GM12878 (cell line): ENCODE measurements around the gene SENP8. TPM values are rescaled to one million over a fixed set of nuclear protein-coding genes. Genes with fewer than 3 reads are reported as not detected.

ENCODE experiments used
- BHLHE40 ChIP-seq, 2 experiments: fragments of 450-650 bp in 1 of 2; IDR thresholded peaks; 2 replicates each; pipeline ENCODE4 v1.6.1; 2011 to 2017; ENCODE audit warnings: low read depth in 2 of 2, borderline replicate concordance in 1 of 2, improper control_type of control experiment in 1 of 2, low read length in 1 of 2, mild to moderate bottlenecking in 1 of 2
- CHD1 ChIP-seq: IDR thresholded peaks from 2 replicates; pipeline ENCODE4 v1.6.1; 2012; ENCODE audit warnings: low read depth, low read length, improper control_type of control experiment
- CREB1 ChIP-seq: IDR thresholded peaks from 2 replicates; pipeline ENCODE4 v1.6.1; 2012; ENCODE audit warnings: low read depth, mild to moderate bottlenecking, inconsistent platforms
- DPF2 ChIP-seq: fragments of 450-650 bp; IDR thresholded peaks from 2 replicates; pipeline ENCODE4 v1.6.1; 2017; ENCODE audit warnings: mild to moderate bottlenecking
- EZH2 ChIP-seq: IDR thresholded peaks from 2 replicates; pipeline ENCODE4 v1.6.1; 2012; ENCODE audit warnings: low read depth, mild to moderate bottlenecking, control low read depth, inconsistent platforms, low read length, borderline replicate concordance; ENCODE audit not compliant: control insufficient read depth
- HCFC1 ChIP-seq: fragments of 150-350 bp; IDR thresholded peaks from 2 replicates; pipeline ENCODE4 v1.6.1; 2014; ENCODE audit warnings: low read length
- MTA2 ChIP-seq: fragments of 450-650 bp; IDR thresholded peaks from 2 replicates; pipeline ENCODE4 v1.6.1; 2016; ENCODE audit warnings: low read depth, mild to moderate bottlenecking, moderate library complexity
- NFIC ChIP-seq: IDR thresholded peaks from 2 replicates; pipeline ENCODE4 v1.6.1; 2012; ENCODE audit warnings: low read depth, mild to moderate bottlenecking, inconsistent platforms, low read length, moderate library complexity
- NRF1 ChIP-seq: conservative IDR thresholded peaks from 2 replicates; pipeline ENCODE4 v1.6.1; 2011; ENCODE audit warnings: mild to moderate bottlenecking, low read depth, low read length, improper control_type of control experiment
- POLR2AphosphoS2 ChIP-seq: IDR thresholded peaks from 2 replicates; pipeline ENCODE4 v1.6.1; 2011; ENCODE audit warnings: low read depth, mild to moderate bottlenecking, low read length, improper control_type of control experiment, moderate library complexity
- POLR2AphosphoS5 ChIP-seq: IDR thresholded peaks from 2 replicates; pipeline ENCODE4 v1.6.1; 2011; ENCODE audit warnings: mild to moderate bottlenecking, low read length, inconsistent platforms
- RFX5 ChIP-seq: IDR thresholded peaks from 2 replicates; pipeline ENCODE4 v1.6.1; 2011; ENCODE audit warnings: low read depth, low read length, improper control_type of control experiment
- RUNX3 ChIP-seq: IDR thresholded peaks from 2 replicates; pipeline ENCODE4 v1.6.1; 2012; ENCODE audit warnings: low read length, inconsistent platforms
- SIN3A ChIP-seq: IDR thresholded peaks from 2 replicates; pipeline ENCODE4 v1.6.1; 2012; ENCODE audit warnings: low read depth, low read length, improper control_type of control experiment
- SIX5 ChIP-seq: IDR thresholded peaks from 2 replicates; pipeline ENCODE4 v1.6.1; 2011; ENCODE audit warnings: mild to moderate bottlenecking, low read depth, low read length, moderate library complexity; ENCODE audit not compliant: severe bottlenecking
- SMARCA5 ChIP-seq: fragments of 450-650 bp; IDR thresholded peaks from 2 replicates; pipeline ENCODE4 v1.6.1; 2017; ENCODE audit warnings: mild to moderate bottlenecking
- TBL1XR1 ChIP-seq: IDR thresholded peaks from 2 replicates; pipeline ENCODE4 v1.6.1; 2012; ENCODE audit warnings: low read depth, low read length, improper control_type of control experiment
- WRNIP1 ChIP-seq: IDR thresholded peaks from 2 replicates; pipeline ENCODE4 v1.6.1; 2011; ENCODE audit warnings: low read depth, low read length, improper control_type of control experiment, borderline replicate concordance
- ZNF274 ChIP-seq: IDR thresholded peaks from one replicate; pipeline ENCODE4 v1.8.0; 2011; ENCODE audit not compliant: insufficient read length, insufficient read depth
- ZNF384 ChIP-seq: IDR thresholded peaks from 2 replicates; pipeline ENCODE4 v1.6.1; 2012; ENCODE audit warnings: low read depth, mild to moderate bottlenecking, low read length, improper control_type of control experiment, borderline replicate concordance
- ZNF622 ChIP-seq: fragments of 450-650 bp; IDR thresholded peaks from 2 replicates; pipeline ENCODE4 v1.6.1; 2017; ENCODE audit warnings: mild to moderate bottlenecking, inconsistent platforms
- polyA plus RNA-seq, 11 experiments: library from polyadenylated mRNA; depleted of rRNA in 4 of 11; unstranded in 6 of 11; stranded (reverse) in 5 of 11; fragments of >200 nt; fragmentation: Nextera tagmentation in 4 of 11; fragmentation: Illumina TruSeq in 1 of 11; extraction: Ambion mirVana in 4 of 11; extraction: Trizol in 1 of 11; gene quantifications; 1 replicate in 1 of 11; 2 replicates in 10 of 11; pipeline versions ENCODE4 v1.2.1 to v1.2.3, GENCODE V29; 2011 to 2016; ENCODE audit warnings: inconsistent platforms in 2 of 11, missing spikeins in 2 of 11, low read depth in 1 of 11
- total RNA-seq, 4 experiments: library from RNA; depleted of rRNA in 3 of 4; stranded (reverse); fragments of >200 nt in 3 of 4; fragmentation: Illumina TruSeq in 1 of 4; extraction: Trizol in 1 of 4; gene quantifications; 2 replicates each; pipeline versions ENCODE4 v1.2.1 to v1.2.3, GENCODE V29; 2013 to 2021
- TF ChIP-seq, protein P1 (sequence below): IDR thresholded peaks from 2 replicates; pipeline ENCODE4 v1.6.1; 2012; ENCODE audit warnings: low read depth, low read length, improper control_type of control experiment
- TF ChIP-seq, protein P2 (sequence below): IDR thresholded peaks from 2 replicates; pipeline ENCODE4 v1.6.1; 2011; ENCODE audit warnings: borderline replicate concordance, low read depth, mild to moderate bottlenecking, moderate library complexity, mixed read lengths, low read length; ENCODE audit not compliant: insufficient read depth; ENCODE audit errors: extremely low read length
- TF ChIP-seq, protein P3 (sequence below): fragments of 450-650 bp; IDR thresholded peaks from 2 replicates; pipeline ENCODE4 v1.6.1; 2018; ENCODE audit warnings: borderline replicate concordance, mild to moderate bottlenecking; ENCODE audit not compliant: partially characterized antibody
- TF ChIP-seq, protein P4 (sequence below): fragments of 450-650 bp; IDR thresholded peaks from 2 replicates; pipeline ENCODE4 v1.6.1; 2017; ENCODE audit warnings: mild to moderate bottlenecking

The SENP8 gene
- total and polyA plus RNA-seq, 10 of the 15 experiments (the other 5 are each of a cell fraction or from before 2014, with no cell fraction given) = 0.87 to 5.6 (median 2.2) TPM

DNA sequence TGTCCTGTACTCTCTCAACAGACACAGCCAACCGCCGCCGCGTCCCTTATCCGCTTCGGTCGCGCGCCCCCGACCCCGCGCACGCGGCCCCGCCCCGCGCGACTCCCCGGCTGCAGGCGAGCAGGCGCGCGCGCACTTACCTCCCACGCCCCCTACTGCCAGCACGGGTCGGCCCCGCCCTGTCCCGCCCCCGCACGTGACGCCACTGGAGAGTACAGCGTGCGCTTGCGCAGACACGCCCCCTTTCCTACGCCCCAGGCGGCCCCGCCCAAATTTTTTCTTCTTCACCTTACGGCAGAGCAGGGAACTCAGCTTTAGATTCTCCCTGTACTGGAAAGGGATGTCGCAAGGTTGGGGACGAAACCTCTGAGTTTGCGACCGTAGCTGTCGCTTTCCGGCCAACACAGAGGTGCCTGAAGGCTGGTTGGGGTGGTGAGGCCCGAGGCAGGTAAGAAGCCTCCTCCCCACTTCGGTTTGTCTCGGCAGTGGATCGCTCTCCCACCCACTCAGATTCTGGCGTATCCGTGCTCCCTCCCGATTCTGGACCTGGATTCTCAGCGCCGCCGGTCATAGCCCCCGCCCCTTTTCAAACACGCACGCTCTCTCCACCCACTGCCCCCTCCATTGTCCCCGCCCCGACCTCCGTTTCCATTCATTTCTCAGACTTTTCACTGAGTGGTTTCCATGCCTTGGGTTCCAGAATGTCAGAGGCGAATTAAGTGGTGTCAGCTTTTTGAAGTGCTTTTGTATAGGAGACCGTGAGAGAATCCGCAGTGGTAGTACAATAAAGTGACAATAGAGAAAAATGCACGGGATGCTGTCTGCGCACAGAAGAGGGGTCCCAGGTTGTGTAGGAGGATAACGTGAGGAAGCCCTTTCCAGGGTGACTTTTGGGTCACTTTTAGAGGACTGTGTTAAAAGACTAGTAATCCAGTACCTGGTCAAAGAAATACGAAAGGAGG lies at the start of gene SENP8, which contains the start of gene MYO9A (continued):
- TF ChIP-seq, protein P1, sequence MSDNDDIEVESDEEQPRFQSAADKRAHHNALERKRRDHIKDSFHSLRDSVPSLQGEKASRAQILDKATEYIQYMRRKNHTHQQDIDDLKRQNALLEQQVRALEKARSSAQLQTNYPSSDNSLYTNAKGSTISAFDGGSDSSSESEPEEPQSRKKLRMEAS = peak; percentile 74
- TF ChIP-seq NFIC (no peak), MTA2 (peak; percentile 35; the same call in 1 of the 2 replicates), POLR2AphosphoS2 (peak; percentile 54; the same call in 1 of the 2 replicates), ZNF274 (no peak), RFX5 (0 out of 2 replicates have a peak, but pooled peaks have one; percentile 37), RUNX3 (no peak), DPF2 (peak; percentile 11), EZH2 (no peak), POLR2AphosphoS5 (peak; percentile 91), TBL1XR1 (no peak), CHD1 (peak; percentile 53; the same call in 1 of the 2 replicates), CREB1 (no peak; the same call in 1 of the 2 replicates), SIN3A (no peak), SIX5 (no peak), SMARCA5 (0 out of 2 replicates have a peak, but pooled peaks have one; percentile 1), HCFC1 (no peak), ZNF384 (no peak), ZNF622 (no peak), WRNIP1 (0 out of 2 replicates have a peak, but pooled peaks have one; percentile 36), BHLHE40 (IDR thresholded peaks at IDR 0.05; ENCODE audit: borderline replicate concordance in 1 of 2, low read depth in 2 of 2, low read length in 1 of 2) (peak; percentile 100), NRF1 (peak; percentile 71)
- TF ChIP-seq, protein P2, sequence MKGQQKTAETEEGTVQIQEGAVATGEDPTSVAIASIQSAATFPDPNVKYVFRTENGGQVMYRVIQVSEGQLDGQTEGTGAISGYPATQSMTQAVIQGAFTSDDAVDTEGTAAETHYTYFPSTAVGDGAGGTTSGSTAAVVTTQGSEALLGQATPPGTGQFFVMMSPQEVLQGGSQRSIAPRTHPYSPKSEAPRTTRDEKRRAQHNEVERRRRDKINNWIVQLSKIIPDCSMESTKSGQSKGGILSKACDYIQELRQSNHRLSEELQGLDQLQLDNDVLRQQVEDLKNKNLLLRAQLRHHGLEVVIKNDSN = peak; percentile 90
- TF ChIP-seq, protein P3, sequence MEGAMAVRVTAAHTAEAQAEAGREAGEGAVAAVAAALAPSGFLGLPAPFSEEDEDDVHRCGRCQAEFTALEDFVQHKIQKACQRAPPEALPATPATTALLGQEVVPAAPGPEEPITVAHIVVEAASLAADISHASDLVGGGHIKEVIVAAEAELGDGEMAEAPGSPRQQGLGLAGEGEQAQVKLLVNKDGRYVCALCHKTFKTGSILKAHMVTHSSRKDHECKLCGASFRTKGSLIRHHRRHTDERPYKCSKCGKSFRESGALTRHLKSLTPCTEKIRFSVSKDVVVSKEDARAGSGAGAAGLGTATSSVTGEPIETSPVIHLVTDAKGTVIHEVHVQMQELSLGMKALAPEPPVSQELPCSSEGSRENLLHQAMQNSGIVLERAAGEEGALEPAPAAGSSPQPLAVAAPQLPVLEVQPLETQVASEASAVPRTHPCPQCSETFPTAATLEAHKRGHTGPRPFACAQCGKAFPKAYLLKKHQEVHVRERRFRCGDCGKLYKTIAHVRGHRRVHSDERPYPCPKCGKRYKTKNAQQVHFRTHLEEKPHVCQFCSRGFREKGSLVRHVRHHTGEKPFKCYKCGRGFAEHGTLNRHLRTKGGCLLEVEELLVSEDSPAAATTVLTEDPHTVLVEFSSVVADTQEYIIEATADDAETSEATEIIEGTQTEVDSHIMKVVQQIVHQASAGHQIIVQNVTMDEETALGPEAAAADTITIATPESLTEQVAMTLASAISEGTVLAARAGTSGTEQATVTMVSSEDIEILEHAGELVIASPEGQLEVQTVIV = peak; percentile 99
- TF ChIP-seq, protein P4, sequence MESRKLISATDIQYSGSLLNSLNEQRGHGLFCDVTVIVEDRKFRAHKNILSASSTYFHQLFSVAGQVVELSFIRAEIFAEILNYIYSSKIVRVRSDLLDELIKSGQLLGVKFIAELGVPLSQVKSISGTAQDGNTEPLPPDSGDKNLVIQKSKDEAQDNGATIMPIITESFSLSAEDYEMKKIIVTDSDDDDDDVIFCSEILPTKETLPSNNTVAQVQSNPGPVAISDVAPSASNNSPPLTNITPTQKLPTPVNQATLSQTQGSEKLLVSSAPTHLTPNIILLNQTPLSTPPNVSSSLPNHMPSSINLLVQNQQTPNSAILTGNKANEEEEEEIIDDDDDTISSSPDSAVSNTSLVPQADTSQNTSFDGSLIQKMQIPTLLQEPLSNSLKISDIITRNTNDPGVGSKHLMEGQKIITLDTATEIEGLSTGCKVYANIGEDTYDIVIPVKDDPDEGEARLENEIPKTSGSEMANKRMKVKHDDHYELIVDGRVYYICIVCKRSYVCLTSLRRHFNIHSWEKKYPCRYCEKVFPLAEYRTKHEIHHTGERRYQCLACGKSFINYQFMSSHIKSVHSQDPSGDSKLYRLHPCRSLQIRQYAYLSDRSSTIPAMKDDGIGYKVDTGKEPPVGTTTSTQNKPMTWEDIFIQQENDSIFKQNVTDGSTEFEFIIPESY = no peak
